Liver (tissue), 9 donors: ENCODE data around the gene ALPK3. TPM values are rescaled to one million over a fixed set of nuclear protein-coding genes. Genes with fewer than 3 reads are reported as not detected.

Experiments
- DNase-seq: peaks from one replicate; pipeline ENCODE4 v3.0.0-alpha.2; 2017; ENCODE audit warnings: low spot score
- H3K27ac ChIP-seq, 2 donors: one replicate each; pipeline ENCODE4 v1.7.0; 2013; ENCODE audit warnings: inconsistent platforms in 2 of 2, low read length in 2 of 2, control low read depth in 1 of 2, low read depth in 1 of 2, mild to moderate bottlenecking in 1 of 2
- H3K27me3 ChIP-seq, 4 donors: one replicate each; pipeline versions ENCODE4 v1.6.1 to v1.7.0; 2013; ENCODE audit warnings: low read length in 3 of 4, inconsistent platforms in 1 of 4, mild to moderate bottlenecking in 1 of 4, moderate library complexity in 1 of 4; ENCODE audit not compliant: control insufficient read depth in 4 of 4, insufficient read depth in 4 of 4
- H3K36me3 ChIP-seq, 4 donors: one replicate each; pipeline versions ENCODE4 v1.6.1 to v1.7.0; 2013; ENCODE audit warnings: low read length in 3 of 4, mild to moderate bottlenecking in 3 of 4, low read depth in 1 of 4, moderate library complexity in 1 of 4; ENCODE audit not compliant: control insufficient read depth in 4 of 4, insufficient read depth in 3 of 4
- H3K4me1 ChIP-seq, 4 donors: one replicate each; pipeline versions ENCODE4 v1.6.1 to v1.7.0; 2013; ENCODE audit warnings: low read length in 3 of 4, mild to moderate bottlenecking in 3 of 4, moderate library complexity in 1 of 4; ENCODE audit not compliant: control insufficient read depth in 4 of 4, insufficient read depth in 4 of 4
- H3K4me3 ChIP-seq, 3 donors: one replicate each; pipeline versions ENCODE4 v1.6.1 to v1.7.0; 2013; ENCODE audit warnings: low read length in 3 of 3, control low read depth in 1 of 3, low read depth in 1 of 3, mild to moderate bottlenecking in 1 of 3
- H3K9ac ChIP-seq, 2 donors: one replicate each; pipeline ENCODE4 v1.7.0; 2013; ENCODE audit warnings: low read length in 2 of 2, mild to moderate bottlenecking in 2 of 2, moderate library complexity in 2 of 2, control low read depth in 1 of 2, low read depth in 1 of 2
- H3K9me3 ChIP-seq, 4 donors: one replicate each; pipeline versions ENCODE4 v1.6.1 to v1.7.0; 2013; ENCODE audit warnings: low read length in 3 of 4; ENCODE audit not compliant: control insufficient read depth in 4 of 4
- ATF3 ChIP-seq: IDR thresholded peaks from 2 replicates; pipeline ENCODE4 v1.6.1; 2016; ENCODE audit warnings: antibody characterized with exemption
- CTCF ChIP-seq: fragments of 150-350 bp; IDR thresholded peaks from 2 replicates; pipeline ENCODE4 v1.5.1; 2017; ENCODE audit warnings: improper control_type of control experiment, low read depth, low read length; ENCODE audit not compliant: missing input control
- EGR1 ChIP-seq, 2 donors: IDR thresholded peaks; 2 replicates each; pipeline ENCODE4 v1.6.1; 2016 to 2018; ENCODE audit warnings: antibody characterized with exemption in 2 of 2, low read depth in 2 of 2
- FOXA1 ChIP-seq: IDR thresholded peaks from 2 replicates; pipeline ENCODE4 v1.6.1; 2016; ENCODE audit warnings: antibody characterized with exemption
- FOXA2 ChIP-seq: IDR thresholded peaks from 2 replicates; pipeline ENCODE4 v1.6.1; 2016; ENCODE audit warnings: antibody characterized with exemption
- GABPA ChIP-seq, 2 donors: IDR thresholded peaks in 1 of 2; conservative IDR thresholded peaks in 1 of 2; 2 replicates each; pipeline ENCODE4 v1.6.1; 2016; ENCODE audit warnings: antibody characterized with exemption in 2 of 2, mild to moderate bottlenecking in 1 of 2, moderate library complexity in 1 of 2
- HNF4A ChIP-seq, 2 donors: conservative IDR thresholded peaks; 2 replicates each; pipeline ENCODE4 v1.6.1; 2016; ENCODE audit warnings: antibody characterized with exemption in 2 of 2, mild to moderate bottlenecking in 2 of 2
- HNF4G ChIP-seq: IDR thresholded peaks from 2 replicates; pipeline ENCODE4 v1.6.1; 2016; ENCODE audit warnings: antibody characterized with exemption
- JUND ChIP-seq, 2 donors: IDR thresholded peaks; 2 replicates each; pipeline ENCODE4 v1.6.1; 2016; ENCODE audit warnings: antibody characterized with exemption in 2 of 2
- MAX ChIP-seq: IDR thresholded peaks from 2 replicates; pipeline ENCODE4 v1.6.1; 2016; ENCODE audit warnings: antibody characterized with exemption
- NR2F2 ChIP-seq: IDR thresholded peaks from 2 replicates; pipeline ENCODE4 v1.6.1; 2016; ENCODE audit warnings: antibody characterized with exemption
- RAD21 ChIP-seq, 2 donors: IDR thresholded peaks; 2 replicates each; pipeline ENCODE4 v1.6.1; 2016; ENCODE audit warnings: antibody characterized with exemption in 2 of 2, mild to moderate bottlenecking in 2 of 2
- REST ChIP-seq: IDR thresholded peaks from 2 replicates; pipeline ENCODE4 v1.6.1; 2016; ENCODE audit warnings: antibody characterized with exemption, mild to moderate bottlenecking
- RXRA ChIP-seq, 2 donors: IDR thresholded peaks; 2 replicates each; pipeline ENCODE4 v1.6.1; 2017 to 2018; ENCODE audit warnings: antibody characterized with exemption in 2 of 2, mild to moderate bottlenecking in 1 of 2
- SP1 ChIP-seq: IDR thresholded peaks from 2 replicates; pipeline ENCODE4 v1.6.1; 2018; ENCODE audit warnings: antibody characterized with exemption, mild to moderate bottlenecking
- TAF1 ChIP-seq: conservative IDR thresholded peaks from 2 replicates; pipeline ENCODE4 v1.6.1; 2016; ENCODE audit warnings: antibody characterized with exemption, mild to moderate bottlenecking
- YY1 ChIP-seq: IDR thresholded peaks from 2 replicates; pipeline ENCODE4 v1.6.1; 2016; ENCODE audit warnings: antibody characterized with exemption, mild to moderate bottlenecking
- ZBTB33 ChIP-seq: IDR thresholded peaks from 2 replicates; pipeline ENCODE4 v1.6.1; 2016; ENCODE audit warnings: antibody characterized with exemption
- WGBS: extraction: QIAGEN DNeasy Blood & Tissue Kit; methylation state at CpG from one replicate; pipeline ENCODE4 v1.1.7; 2013; 5-methylcytosine and 5-hydroxymethylcytosine counted together
- polyA plus RNA-seq, 2 donors: library from polyadenylated mRNA; stranded (reverse) in 1 of 2; unstranded in 1 of 2; fragments of 200-250 nt in 1 of 2; fragments of >200 nt in 1 of 2; fragmentation: Nextera tagmentation in 1 of 2; extraction: Ambion mirVana in 1 of 2; gene quantifications; one replicate each; pipeline versions ENCODE4 v1.2.1 to v1.2.3, GENCODE V29; 2013 to 2015
- total RNA-seq, 2 donors: library from RNA; depleted of rRNA; stranded (reverse); fragments of >200 nt; gene quantifications; one replicate each; pipeline ENCODE4 v1.2.3, GENCODE V29; 2014
- donor health status: healthy.
- donor health status: healthy.
- donor health status: healthy.
- donor health status: healthy.
- donor health status: healthy.

ALPK3 gene
- total and polyA plus RNA-seq, 4 donors: 0.96 to 10.0 (median 2.8) TPM

- Histone ChIP-seq H3K4me3 (no peak overlapping the region), H3K27me3 (no peaks in the 10 kb centered on the region), H3K36me3 (no peaks in the 10 kb centered on the region), H3K27ac (peak overlapping the region; percentile 29 to 57), H3K9ac (no peak overlapping the region), H3K9me3 (no peaks in the 10 kb centered on the region), H3K4me1 (peaks cover 0 to 8% (median 4%) of the 10 kb centered on the region in 4 donors)
- DNase-seq: no peak
- no peak for TF ChIP-seq HNF4G
- no peak for TF ChIP-seq REST
- no peak for TF ChIP-seq FOXA2
- no peak for TF ChIP-seq ATF3
- no peak for TF ChIP-seq EGR1 (IDR thresholded peaks at IDR 0.05; ENCODE audit: low read depth in 2 of 2)
- no peak for TF ChIP-seq GABPA (IDR thresholded peaks at IDR 0.05 in 1 of 2, conservative IDR thresholded peaks at IDR 0.05 in 1 of 2)
- no peak for TF ChIP-seq SP1
- TF ChIP-seq MAX: peak; percentile 68
- TF ChIP-seq ZBTB33: peak; percentile 15
- TF ChIP-seq HNF4A (conservative IDR thresholded peaks at IDR 0.05): peak in 1 of 2 donors; percentile 49
- TF ChIP-seq JUND (IDR thresholded peaks at IDR 0.05): no peak
- TF ChIP-seq FOXA1: no peak
- TF ChIP-seq RAD21 (IDR thresholded peaks at IDR 0.05): no peak
- TF ChIP-seq TAF1: no peak
- peak in 1 of 2 donors; percentile 59 for TF ChIP-seq RXRA (IDR thresholded peaks at IDR 0.05)
- no peak for TF ChIP-seq NR2F2
- TF ChIP-seq CTCF: no peak
- peak; percentile 23 for TF ChIP-seq YY1
- 40% methylated on average over 7 of the region's 7 CpGs for WGBS
These were observed 56.8 kb downstream of the ALPK3 start for GRCh38 chr15:84873997-84874396.
